ENCODE results near the gene PCDHGB7. TPM values are rescaled to one million over a fixed set of nuclear protein-coding genes. Genes with fewer than 3 reads are reported as not detected.
A peak's percentile ranks its signal among the peaks of the same experiment; 100 is the strongest.
"Not testable (repeated sequence)": the region's sequence is repeated elsewhere in the genome, so short reads cannot be mapped to it uniquely, and the experiment has no call there.

PCDHGB7 gene
- total and polyA plus RNA-seq, 8 donors = 0.56 to 19.3 (median 4.7) TPM

DNA sequence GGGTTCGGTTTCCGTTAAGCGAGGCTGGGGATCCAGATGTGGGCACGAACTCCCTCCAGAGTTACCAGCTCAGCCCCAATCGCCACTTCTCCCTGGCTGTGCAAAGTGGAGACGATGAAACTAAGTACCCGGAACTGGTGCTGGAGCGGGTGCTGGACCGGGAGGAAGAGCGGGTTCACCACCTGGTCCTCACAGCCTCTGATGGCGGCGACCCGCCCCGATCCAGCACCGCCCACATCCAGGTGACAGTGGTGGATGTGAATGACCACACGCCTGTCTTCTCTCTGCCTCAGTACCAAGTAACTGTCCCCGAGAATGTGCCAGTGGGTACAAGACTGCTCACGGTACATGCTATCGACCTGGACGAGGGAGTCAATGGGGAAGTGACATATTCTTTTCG, 34.1 kb upstream of the PCDHGB7 start:
- Histone ChIP-seq H3K27ac (no peak overlapping the region), H3K27me3 (peaks cover 0 to 66% (median 5%) of the 10 kb centered on the region in 3 donors), H3K9me3 (peaks cover 35 to 95% (median 85%) of the 10 kb centered on the region in 4 donors), H3K4me3 (peak overlapping the region in 1 of 4 donors; percentile 8), H3K36me3 (no peaks in the 10 kb centered on the region), H3K4me1 (no peaks in the 10 kb centered on the region)
- WGBS, 5 donors = 33 to 55% (median 36%) methylated on average over 14 to 21 of the region's 21 CpGs
- no peak for DNase-seq
- no peak for TF ChIP-seq EP300 (IDR thresholded peaks at IDR 0.05)
- no peak for TF ChIP-seq POLR2AphosphoS5 (IDR thresholded peaks at IDR 0.05)
- intact Hi-C loops (cut with DNase I; ENCODE audit: low total_unique reads) = no loop called here

GRCh38 chr5:141384471-141385267, 32.8 kb upstream of the PCDHGB7 start:
- no peak overlapping the region for H3K27ac ChIP-seq
- TF ChIP-seq, protein P1, sequence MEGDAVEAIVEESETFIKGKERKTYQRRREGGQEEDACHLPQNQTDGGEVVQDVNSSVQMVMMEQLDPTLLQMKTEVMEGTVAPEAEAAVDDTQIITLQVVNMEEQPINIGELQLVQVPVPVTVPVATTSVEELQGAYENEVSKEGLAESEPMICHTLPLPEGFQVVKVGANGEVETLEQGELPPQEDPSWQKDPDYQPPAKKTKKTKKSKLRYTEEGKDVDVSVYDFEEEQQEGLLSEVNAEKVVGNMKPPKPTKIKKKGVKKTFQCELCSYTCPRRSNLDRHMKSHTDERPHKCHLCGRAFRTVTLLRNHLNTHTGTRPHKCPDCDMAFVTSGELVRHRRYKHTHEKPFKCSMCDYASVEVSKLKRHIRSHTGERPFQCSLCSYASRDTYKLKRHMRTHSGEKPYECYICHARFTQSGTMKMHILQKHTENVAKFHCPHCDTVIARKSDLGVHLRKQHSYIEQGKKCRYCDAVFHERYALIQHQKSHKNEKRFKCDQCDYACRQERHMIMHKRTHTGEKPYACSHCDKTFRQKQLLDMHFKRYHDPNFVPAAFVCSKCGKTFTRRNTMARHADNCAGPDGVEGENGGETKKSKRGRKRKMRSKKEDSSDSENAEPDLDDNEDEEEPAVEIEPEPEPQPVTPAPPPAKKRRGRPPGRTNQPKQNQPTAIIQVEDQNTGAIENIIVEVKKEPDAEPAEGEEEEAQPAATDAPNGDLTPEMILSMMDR (IDR thresholded peaks at IDR 0.05) = no peak
- TF ChIP-seq POLR2AphosphoS5 (IDR thresholded peaks at IDR 0.05) (no peak), POLR2A (IDR thresholded peaks at IDR 0.05) (no peak), EP300 (IDR thresholded peaks at IDR 0.05) (no peak)

DNA sequence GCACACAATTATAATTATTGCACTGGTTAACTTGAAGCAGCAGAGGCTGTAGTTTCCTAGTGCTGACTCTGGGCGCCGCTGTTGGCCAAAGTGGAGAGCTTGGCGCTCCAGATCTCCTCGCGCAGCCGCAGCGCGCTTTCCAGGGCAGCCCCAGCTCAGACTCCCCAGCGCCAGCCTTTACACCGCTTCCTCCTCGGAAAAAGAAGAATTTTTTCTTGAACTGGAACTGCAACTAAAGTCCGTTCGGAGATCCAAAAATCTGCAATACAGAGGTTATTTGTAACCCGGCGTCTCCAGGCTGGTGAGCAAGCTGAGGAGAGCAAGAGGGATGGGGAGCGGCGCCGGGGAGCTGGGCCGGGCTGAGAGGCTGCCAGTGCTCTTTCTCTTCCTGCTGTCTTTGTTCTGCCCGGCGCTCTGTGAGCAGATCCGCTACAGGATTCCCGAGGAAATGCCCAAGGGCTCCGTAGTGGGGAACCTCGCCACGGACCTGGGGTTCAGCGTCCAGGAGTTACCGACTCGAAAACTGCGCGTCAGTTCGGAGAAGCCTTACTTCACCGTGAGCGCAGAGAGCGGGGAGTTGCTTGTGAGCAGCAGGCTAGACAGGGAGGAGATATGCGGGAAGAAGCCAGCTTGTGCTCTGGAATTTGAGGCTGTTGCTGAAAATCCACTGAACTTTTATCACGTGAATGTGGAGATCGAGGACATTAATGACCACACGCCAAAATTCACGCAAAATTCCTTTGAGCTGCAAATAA, 29.7 kb upstream of the PCDHGB7 start, which contains the start of gene PCDHGB4:
TSS of gene PCDHGB4 (plus strand) at position 142 of the 755 bp plus-strand sequence. CDS start at position 329, 187 bp downstream.
- TF ChIP-seq, protein P1 (IDR thresholded peaks at IDR 0.05) = peak in 1 of 7 experiments; percentile 13
- Histone ChIP-seq H3K36me3 (peaks cover 0 to 10% (median 0%) of the 10 kb centered on the region in 4 donors), H3K9me3 (peaks cover 56 to 98% (median 92%) of the 10 kb centered on the region in 4 donors), H3K27me3 (peaks cover 0 to 78% (median 10%) of the 10 kb centered on the region in 3 donors), H3K4me3 (peak within 1 kb of the TSS in 2 of 4 donors; percentile 5 to 16)
- H3K27ac ChIP-seq; intact Hi-C loops (cut with DNase I; ENCODE audit: low total_unique reads); H3K4me1 ChIP-seq: not testable (repeated sequence)
- DNase-seq = peak in 1 of 2 donors; percentile 50
- 13 to 20% (median 16%) methylated on average over 18 to 23 of the region's 40 CpGs for WGBS, 5 donors

More at GRCh38 chr5:141384471-141385267, 32.8 kb upstream of the PCDHGB7 start:
- Histone ChIP-seq H3K36me3 (peaks cover 0 to 5% (median 0%) of the 10 kb centered on the region in 4 donors), H3K27me3 (peaks cover 0 to 78% (median 7%) of the 10 kb centered on the region in 3 donors), H3K9me3 (peaks cover 48 to 97% (median 90%) of the 10 kb centered on the region in 4 donors), H3K4me3 (no peak overlapping the region), H3K4me1 (no peaks in the 10 kb centered on the region)
- intact Hi-C loops (cut with DNase I; ENCODE audit: low total_unique reads) = no loop called here
- 41 to 61% (median 45%) methylated on average over 32 to 43 of the region's 43 CpGs for WGBS, 5 donors
- DNase-seq = no peak

- TF ChIP-seq EP300 (IDR thresholded peaks at IDR 0.05) = no peak
- 42 to 55% (median 43%) methylated on average over 10 of the region's 10 CpGs for WGBS, 5 donors
- Histone ChIP-seq H3K27ac (no peak overlapping the region), H3K36me3 (peaks cover 0 to 16% (median 0%) of the 10 kb centered on the region in 4 donors), H3K4me3 (no peak overlapping the region), H3K9me3 (peaks cover 59 to 98% (median 92%) of the 10 kb centered on the region in 4 donors), H3K4me1 (no peaks in the 10 kb centered on the region), H3K27me3 (peaks cover 0 to 78% (median 10%) of the 10 kb centered on the region in 3 donors)
- DNase-seq = no peak
- intact Hi-C loops (cut with DNase I; ENCODE audit: low total_unique reads) = no loop called here
These were observed 28.8 kb upstream of the PCDHGB7 start for GRCh38 chr5:141388661-141389060.
